ENCODE measurements around the gene NGF. TPM values are rescaled to one million over a fixed set of nuclear protein-coding genes. Genes with fewer than 3 reads are reported as not detected.

Gene NGF
- total RNA-seq, 4 donors from 2014 or later: 1.5 to 2.3 (median 2.1) TPM

GRCh38 chr1:115237023-115237422 lies 101.0 kb downstream of the NGF start:
- no peak for TF ChIP-seq CTCF (IDR thresholded peaks at IDR 0.05; ENCODE audit: low read depth)

Other genes with a start within 250 kb of the NGF start
- gene TSPAN2, start 248.7 kb downstream of the NGF start, total RNA-seq: 1 to 10 TPM; 1.0 to 5.1 (median 2.2) TPM